GM23248 (cell line): Measurements from ENCODE around the gene XKR3. TPM values are rescaled to one million over a fixed set of nuclear protein-coding genes. Genes with fewer than 3 reads are reported as not detected.
A peak's percentile ranks its signal among the peaks of the same experiment; 100 is the strongest.
"Not testable (repeated sequence)": the region's sequence is repeated elsewhere in the genome, so short reads cannot be mapped to it uniquely, and the experiment has no call there.

Experiments
- DNase-seq: peaks from one replicate; pipeline ENCODE4 v3.0.0-alpha.2; 2015
- H2AFZ ChIP-seq: fragments of 200-600 bp; sonication (generic); 2 replicates; pipeline ENCODE4 v1.6.1; 2016; ENCODE audit warnings: antibody characterized with exemption
- H3F3A ChIP-seq: fragments of 200-600 bp; sonication (generic); 2 replicates; pipeline ENCODE4 v1.6.1; 2016; ENCODE audit warnings: mild to moderate bottlenecking, antibody characterized with exemption, mixed run types; ENCODE audit not compliant: insufficient read depth
- H3K27ac ChIP-seq: fragments of 200-600 bp; sonication (generic); 2 replicates; pipeline ENCODE4 v1.5.1; 2016; ENCODE audit warnings: mild to moderate bottlenecking
- H3K27me3 ChIP-seq: fragments of 200-600 bp; sonication (generic); replicated peaks from 2 replicates; pipeline ENCODE4 v1.6.1; 2016; ENCODE audit warnings: mild to moderate bottlenecking; ENCODE audit not compliant: insufficient read depth
- H3K36me3 ChIP-seq: fragments of 200-600 bp; sonication (generic); 2 replicates; pipeline ENCODE4 v1.6.1; 2016; ENCODE audit warnings: low read depth, mild to moderate bottlenecking
- H3K4me1 ChIP-seq: fragments of 200-600 bp; sonication (generic); 2 replicates; pipeline ENCODE4 v1.6.1; 2016; ENCODE audit warnings: mild to moderate bottlenecking; ENCODE audit not compliant: insufficient read depth
- H3K4me2 ChIP-seq: fragments of 200-600 bp; sonication (generic); one replicate; pipeline ENCODE4 v1.6.1; 2016; ENCODE audit warnings: mild to moderate bottlenecking; ENCODE audit not compliant: unreplicated experiment
- H3K4me3 ChIP-seq: fragments of 200-600 bp; sonication (generic); 2 replicates; pipeline ENCODE4 v1.5.1; 2016; ENCODE audit warnings: mild to moderate bottlenecking
- H3K79me2 ChIP-seq: fragments of 200-600 bp; sonication (generic); 2 replicates; pipeline ENCODE4 v1.6.1; 2016; ENCODE audit warnings: mild to moderate bottlenecking; ENCODE audit not compliant: insufficient read depth
- H3K9ac ChIP-seq: fragments of 200-600 bp; sonication (generic); 2 replicates; pipeline ENCODE4 v1.6.1; 2016; ENCODE audit warnings: mild to moderate bottlenecking
- H3K9me2 ChIP-seq: fragments of 200-600 bp; sonication (generic); 2 replicates; pipeline ENCODE4 v1.6.1; 2016; ENCODE audit warnings: mixed run types, mild to moderate bottlenecking, moderate library complexity; ENCODE audit not compliant: insufficient read depth
- H3K9me3 ChIP-seq: fragments of 200-600 bp; sonication (generic); one replicate; pipeline ENCODE4 v1.6.1; 2017; ENCODE audit warnings: low read depth
- H4K20me1 ChIP-seq: fragments of 200-600 bp; sonication (generic); 2 replicates; pipeline ENCODE4 v1.6.0; 2016; ENCODE audit not compliant: insufficient read depth
- EZH2 ChIP-seq: fragments of 200-600 bp; sonication (generic); IDR thresholded peaks from 2 replicates; pipeline ENCODE4 v1.6.1; 2018; ENCODE audit warnings: antibody characterized with exemption, mild to moderate bottlenecking; ENCODE audit not compliant: insufficient read depth, poor library complexity, severe bottlenecking
- EZH2phosphoT487 ChIP-seq: fragments of 200-600 bp; sonication (generic); IDR thresholded peaks from 2 replicates; pipeline ENCODE4 v1.6.1; 2018; ENCODE audit warnings: antibody characterized with exemption, moderate library complexity, mild to moderate bottlenecking, low read depth; ENCODE audit not compliant: insufficient read depth
- WGBS, 2 experiments: methylation state at CpG; one replicate each; pipeline ENCODE4 v1.1.6; 2015 to 2017; ENCODE audit warnings: low lambda C conversion rate in 2 of 2, low coverage in 1 of 2; ENCODE audit errors: missing lambda C conversion rate in 2 of 2; 5-methylcytosine and 5-hydroxymethylcytosine counted together
- in situ Hi-C: fragments of 300-500 bp; cut with MboI; formaldehyde crosslinking; loops from 2 replicates; pipeline ENCODE4 v1.15.0; 2020
- polyA plus RNA-seq: library from polyadenylated mRNA; unstranded; fragments of >200 nt; fragmentation: Nextera tagmentation; extraction: Ambion mirVana; gene quantifications from 2 replicates; pipeline ENCODE4 v1.2.1, GENCODE V29; 2016
- total RNA-seq: library from RNA; depleted of rRNA; stranded (reverse); fragments of >200 nt; shearing (Covaris generic); gene quantifications from 2 replicates; pipeline ENCODE4 v1.2.3, GENCODE V29; 2014

Gene XKR3
- total and polyA plus RNA-seq, 2 experiments from 2014 or later, result not detected

- peak; percentile 4 for DNase-seq
- Histone ChIP-seq H3K4me3 (no peak overlapping the region), H3K4me2 (no peak overlapping the region), H2AFZ (no peak overlapping the region), H3K9me2 (no peaks in the 10 kb centered on the region), H3K79me2 (no peaks in the 10 kb centered on the region), H3K9me3 (no peaks in the 10 kb centered on the region), H4K20me1 (no peaks in the 10 kb centered on the region), H3K9ac (no peak overlapping the region), H3K27me3 (no peaks in the 10 kb centered on the region; the same call in 1 of the 2 replicates), H3K36me3 (no peaks in the 10 kb centered on the region), H3K27ac (no peak overlapping the region), H3F3A (no peaks in the 10 kb centered on the region), H3K4me1 (no peaks in the 10 kb centered on the region)
- TF ChIP-seq EZH2phosphoT487 (no peak), EZH2 (no peak)
- WGBS, 2 experiments, result 41 to 43% methylated on average over 2 of the region's 2 CpGs
- in situ Hi-C loops, result loop anchor here (25.0 kb wide), 3 partner anchors 112 to 737 kb away; no protein-coding TSS in a partner anchor
Measured at GRCh38 chr22:16774911-16775500, 50.2 kb downstream of the XKR3 start.

DNA sequence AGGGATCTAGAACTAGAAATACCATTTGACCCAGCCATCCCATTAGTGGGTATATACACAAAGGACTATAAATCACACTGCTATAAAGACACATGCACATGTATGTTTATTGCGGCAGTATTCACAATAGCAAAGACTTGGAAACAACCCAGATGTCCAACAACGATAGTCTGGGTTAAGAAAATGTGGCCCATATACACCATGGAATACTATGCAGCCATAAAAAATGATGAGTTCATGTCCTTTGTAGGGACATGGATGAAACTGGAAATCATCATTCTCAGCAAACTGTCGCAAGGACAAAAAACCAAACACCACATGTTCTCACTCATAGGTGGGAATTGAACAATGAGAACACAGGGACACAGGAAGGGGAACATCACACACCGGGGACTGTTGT is 53.6 kb downstream of the XKR3 start:
- not testable (repeated sequence) for H2AFZ ChIP-seq, H3K9ac ChIP-seq, H3K9me2 ChIP-seq, H3K4me2 ChIP-seq, H3K9me3 ChIP-seq, H3F3A ChIP-seq, H3K4me3 ChIP-seq, H4K20me1 ChIP-seq, H3K36me3 ChIP-seq, H3K4me1 ChIP-seq, DNase-seq, H3K27me3 ChIP-seq, H3K27ac ChIP-seq, H3K79me2 ChIP-seq
- 31 to 32% methylated on average over 3 to 4 of the region's 4 CpGs for WGBS, 2 experiments
- in situ Hi-C loops, result loop anchor here (25.0 kb wide), 2 partner anchors 109 to 741 kb away; no protein-coding TSS in a partner anchor

GRCh38 chr22:16767927-16768326 is 57.3 kb downstream of the XKR3 start:
- H3K9me3 ChIP-seq, H3K4me3 ChIP-seq, H3K4me1 ChIP-seq, H3K79me2 ChIP-seq, H3K27me3 ChIP-seq, DNase-seq, H4K20me1 ChIP-seq, H3K27ac ChIP-seq, H3K9me2 ChIP-seq, H3F3A ChIP-seq, H3K9ac ChIP-seq, H2AFZ ChIP-seq, H3K36me3 ChIP-seq, H3K4me2 ChIP-seq: not testable (repeated sequence)
- in situ Hi-C loops, result loop anchor here (25.0 kb wide), 2 partner anchors 106 to 744 kb away; no protein-coding TSS in a partner anchor
- WGBS, 2 experiments, result 19 to 36% methylated on average over 2 of the region's 2 CpGs

GRCh38 chr22:16762224-16762623 is 63.0 kb downstream of the XKR3 start:
- 47 to 50% methylated on average over 2 of the region's 2 CpGs for WGBS, 2 experiments
- in situ Hi-C loops, result loop anchor here (25.0 kb wide), 2 partner anchors 100 to 750 kb away; no protein-coding TSS in a partner anchor
- not testable (repeated sequence) for H3K9me2 ChIP-seq, H3K4me3 ChIP-seq, H4K20me1 ChIP-seq, H3K4me1 ChIP-seq, DNase-seq, H3K4me2 ChIP-seq, H3K9me3 ChIP-seq, H3K27me3 ChIP-seq, H3K36me3 ChIP-seq, H3F3A ChIP-seq, H2AFZ ChIP-seq, H3K27ac ChIP-seq, H3K79me2 ChIP-seq, H3K9ac ChIP-seq

- H3K4me3 ChIP-seq, H4K20me1 ChIP-seq, H3K9me2 ChIP-seq, H3F3A ChIP-seq, H3K4me1 ChIP-seq, DNase-seq, H3K79me2 ChIP-seq, H3K4me2 ChIP-seq, H3K36me3 ChIP-seq, H3K27me3 ChIP-seq, H2AFZ ChIP-seq, H3K9ac ChIP-seq, H3K9me3 ChIP-seq, H3K27ac ChIP-seq: not testable (repeated sequence)
- 17 to 21% methylated on average over 4 of the region's 4 CpGs for WGBS, 2 experiments
- in situ Hi-C loops, result loop anchor here (25.0 kb wide), 2 partner anchors 98 to 752 kb away; no protein-coding TSS in a partner anchor
Measured at GRCh38 chr22:16760416-16760815, 64.8 kb downstream of the XKR3 start.

GRCh38 chr22:16749282-16749681 is 75.9 kb downstream of the XKR3 start:
- H3K4me2 ChIP-seq, H3K9me2 ChIP-seq, H3F3A ChIP-seq, in situ Hi-C loops, H4K20me1 ChIP-seq, H3K36me3 ChIP-seq, H3K9ac ChIP-seq, H3K27me3 ChIP-seq, H3K4me1 ChIP-seq, H3K27ac ChIP-seq, H2AFZ ChIP-seq, H3K4me3 ChIP-seq, DNase-seq, H3K9me3 ChIP-seq, H3K79me2 ChIP-seq: not testable (repeated sequence)
- 11 to 23% methylated on average over 4 of the region's 4 CpGs for WGBS, 2 experiments

DNA sequence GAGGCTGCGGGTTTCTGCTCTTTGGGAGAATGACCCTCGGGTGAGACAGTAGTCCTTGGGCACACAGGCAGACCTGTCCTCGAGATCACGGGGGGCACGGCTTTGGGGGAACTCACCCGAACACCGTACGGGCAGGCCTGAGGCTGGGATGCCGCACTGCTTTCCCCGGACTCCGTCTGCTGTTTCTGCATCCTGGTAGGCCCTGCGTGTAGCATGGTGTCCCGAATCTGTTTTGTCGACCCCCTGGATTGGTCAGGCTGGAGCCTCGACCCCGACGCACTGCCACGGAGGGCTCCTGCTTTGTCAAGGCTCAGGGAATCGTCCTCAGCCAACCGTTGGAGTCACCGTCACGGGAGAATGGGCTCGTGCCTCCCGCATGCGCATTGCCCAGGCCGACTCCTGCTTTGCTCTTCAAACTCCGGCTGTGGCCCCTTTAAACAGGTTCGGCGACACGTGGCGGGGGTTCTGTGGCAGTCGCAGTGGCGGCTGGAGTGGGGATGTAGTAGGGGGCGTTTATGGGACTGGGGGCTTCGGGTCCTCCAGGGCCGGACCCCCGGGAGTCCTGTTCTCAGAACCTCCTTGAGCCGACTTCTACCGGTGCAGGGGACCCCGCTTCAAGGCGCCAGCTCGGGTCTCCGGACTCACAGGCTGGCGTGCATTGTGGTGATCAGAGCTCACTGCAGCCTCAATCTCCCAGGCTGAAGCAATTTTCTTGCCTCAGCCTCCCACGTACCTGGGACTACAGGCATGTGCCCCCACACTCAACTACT is 76.9 kb downstream of the XKR3 start:
- in situ Hi-C loops, H3K9me3 ChIP-seq, H4K20me1 ChIP-seq, H3F3A ChIP-seq, H3K27me3 ChIP-seq, H3K79me2 ChIP-seq, H3K4me3 ChIP-seq, H3K27ac ChIP-seq, H3K4me1 ChIP-seq, H3K9ac ChIP-seq, DNase-seq, H2AFZ ChIP-seq, H3K9me2 ChIP-seq, H3K4me2 ChIP-seq, H3K36me3 ChIP-seq: not testable (repeated sequence)
- WGBS, 2 experiments, result 51 to 56% methylated on average over 39 to 44 of the region's 45 CpGs
